Type B pancreatic cell (in vitro differentiated cells): ENCODE measurements around the gene TMEM184B. TPM values are rescaled to one million over a fixed set of nuclear protein-coding genes. Genes with fewer than 3 reads are reported as not detected.
"Not testable (repeated sequence)": the region's sequence is repeated elsewhere in the genome, so short reads cannot be mapped to it uniquely, and the experiment has no call there.

Experiments used
- DNase-seq: peaks from one replicate; pipeline ENCODE4 v3.0.0; 2021; ENCODE audit warnings: mixed read lengths; ENCODE audit not compliant: unreplicated experiment; ENCODE audit errors: extremely low spot score
- H3K27ac Mint-ChIP-seq: 2 replicates; pipeline ENCODE4 v1.8.0; 2021; ENCODE audit warnings: mild to moderate bottlenecking, mixed read lengths
- H3K27me3 Mint-ChIP-seq: 2 replicates; pipeline ENCODE4 v1.8.0; 2021; ENCODE audit warnings: mixed read lengths
- H3K36me3 Mint-ChIP-seq: 2 replicates; pipeline ENCODE4 v1.8.0; 2021; ENCODE audit warnings: mixed read lengths
- H3K4me1 Mint-ChIP-seq: one replicate; pipeline ENCODE4 v1.8.0; 2021; ENCODE audit warnings: mixed read lengths; ENCODE audit not compliant: unreplicated experiment
- H3K4me3 Mint-ChIP-seq: 2 replicates; pipeline ENCODE4 v1.8.0; 2021; ENCODE audit warnings: mild to moderate bottlenecking, mixed read lengths
- H3K9me3 Mint-ChIP-seq: 2 replicates; pipeline ENCODE4 v1.8.0; 2021; ENCODE audit warnings: mixed read lengths
- total RNA-seq: library from RNA; stranded (reverse); gene quantifications from 2 replicates; pipeline ENCODE4 v1.2.1, GENCODE V29; 2021; ENCODE audit warnings: low replicate concordance
- TF ChIP-seq, protein P1 (sequence below): fragments of 200-600 bp; sonication (generic); conservative IDR thresholded peaks from 2 replicates; pipeline ENCODE4 v1.5.0; 2021; ENCODE audit warnings: antibody characterized with exemption, mild to moderate bottlenecking

The TMEM184B gene
- total RNA-seq, 1 donor from 2014 or later, result 66.7 TPM

DNA sequence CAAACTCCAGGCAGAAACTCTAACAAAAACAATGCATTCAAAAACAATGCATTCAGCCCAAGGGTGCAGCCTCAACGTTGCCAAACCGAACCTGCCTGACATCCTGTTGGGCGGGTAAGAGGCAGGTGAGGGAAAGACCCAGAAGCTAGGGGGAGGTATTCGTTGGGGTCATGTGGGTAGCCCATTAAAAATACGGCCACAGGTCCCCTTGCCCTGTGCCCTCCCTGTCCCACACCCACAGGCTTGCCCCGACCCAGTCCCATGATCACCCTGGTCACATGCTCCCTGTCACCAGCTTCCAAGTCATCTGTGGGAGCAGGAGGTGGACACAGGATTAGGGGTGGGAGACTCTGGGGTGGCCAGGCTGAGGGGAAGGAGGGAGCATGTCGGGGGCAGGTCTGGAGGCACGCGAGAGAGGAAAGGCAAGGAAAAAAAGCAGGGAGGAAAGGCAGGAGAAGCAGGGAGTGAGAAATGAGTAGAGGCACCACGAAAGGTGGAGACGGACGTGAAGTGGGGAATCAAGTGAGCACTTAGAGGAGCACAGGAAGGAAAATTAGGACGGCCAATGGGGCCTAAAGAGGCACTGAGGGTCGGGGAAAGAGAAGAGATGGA is 91.9 kb downstream of the TMEM184B start:
- peak overlapping the region; percentile 100 for H3K27ac Mint-ChIP-seq
- no peak for DNase-seq
- H3K9me3 Mint-ChIP-seq, result peaks cover 3% of the 10 kb centered on the region
- peaks cover 3% of the 10 kb centered on the region for H3K36me3 Mint-ChIP-seq
- peaks cover 30% of the 10 kb centered on the region for H3K4me1 Mint-ChIP-seq
- TF ChIP-seq, protein P1, sequence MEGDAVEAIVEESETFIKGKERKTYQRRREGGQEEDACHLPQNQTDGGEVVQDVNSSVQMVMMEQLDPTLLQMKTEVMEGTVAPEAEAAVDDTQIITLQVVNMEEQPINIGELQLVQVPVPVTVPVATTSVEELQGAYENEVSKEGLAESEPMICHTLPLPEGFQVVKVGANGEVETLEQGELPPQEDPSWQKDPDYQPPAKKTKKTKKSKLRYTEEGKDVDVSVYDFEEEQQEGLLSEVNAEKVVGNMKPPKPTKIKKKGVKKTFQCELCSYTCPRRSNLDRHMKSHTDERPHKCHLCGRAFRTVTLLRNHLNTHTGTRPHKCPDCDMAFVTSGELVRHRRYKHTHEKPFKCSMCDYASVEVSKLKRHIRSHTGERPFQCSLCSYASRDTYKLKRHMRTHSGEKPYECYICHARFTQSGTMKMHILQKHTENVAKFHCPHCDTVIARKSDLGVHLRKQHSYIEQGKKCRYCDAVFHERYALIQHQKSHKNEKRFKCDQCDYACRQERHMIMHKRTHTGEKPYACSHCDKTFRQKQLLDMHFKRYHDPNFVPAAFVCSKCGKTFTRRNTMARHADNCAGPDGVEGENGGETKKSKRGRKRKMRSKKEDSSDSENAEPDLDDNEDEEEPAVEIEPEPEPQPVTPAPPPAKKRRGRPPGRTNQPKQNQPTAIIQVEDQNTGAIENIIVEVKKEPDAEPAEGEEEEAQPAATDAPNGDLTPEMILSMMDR, result no peak
- H3K27me3 Mint-ChIP-seq, result no peaks in the 10 kb centered on the region
- H3K4me3 Mint-ChIP-seq, result peak overlapping the region; percentile 96

DNA sequence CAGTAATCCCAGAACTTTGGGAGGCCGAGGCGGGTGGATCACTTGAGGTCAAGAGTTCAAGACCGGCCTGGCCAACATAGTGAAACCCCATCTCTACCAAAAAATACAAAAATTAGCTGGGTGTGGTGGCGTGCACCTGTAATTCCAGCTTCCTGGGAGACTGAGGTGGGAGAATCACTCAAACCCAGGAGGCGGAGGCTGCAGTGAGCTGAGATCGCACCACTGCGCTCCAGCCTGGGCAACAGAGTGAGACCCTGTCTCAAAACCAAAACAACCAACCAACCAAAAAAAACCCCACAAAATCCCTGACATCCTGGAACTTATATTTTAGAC is 94.2 kb downstream of the TMEM184B start:
- peaks cover 34% of the 10 kb centered on the region for H3K4me1 Mint-ChIP-seq
- H3K27ac Mint-ChIP-seq, result peak overlapping the region; percentile 100
- not testable (repeated sequence) for DNase-seq, H3K27me3 Mint-ChIP-seq, H3K4me3 Mint-ChIP-seq, H3K9me3 Mint-ChIP-seq, H3K36me3 Mint-ChIP-seq

DNA sequence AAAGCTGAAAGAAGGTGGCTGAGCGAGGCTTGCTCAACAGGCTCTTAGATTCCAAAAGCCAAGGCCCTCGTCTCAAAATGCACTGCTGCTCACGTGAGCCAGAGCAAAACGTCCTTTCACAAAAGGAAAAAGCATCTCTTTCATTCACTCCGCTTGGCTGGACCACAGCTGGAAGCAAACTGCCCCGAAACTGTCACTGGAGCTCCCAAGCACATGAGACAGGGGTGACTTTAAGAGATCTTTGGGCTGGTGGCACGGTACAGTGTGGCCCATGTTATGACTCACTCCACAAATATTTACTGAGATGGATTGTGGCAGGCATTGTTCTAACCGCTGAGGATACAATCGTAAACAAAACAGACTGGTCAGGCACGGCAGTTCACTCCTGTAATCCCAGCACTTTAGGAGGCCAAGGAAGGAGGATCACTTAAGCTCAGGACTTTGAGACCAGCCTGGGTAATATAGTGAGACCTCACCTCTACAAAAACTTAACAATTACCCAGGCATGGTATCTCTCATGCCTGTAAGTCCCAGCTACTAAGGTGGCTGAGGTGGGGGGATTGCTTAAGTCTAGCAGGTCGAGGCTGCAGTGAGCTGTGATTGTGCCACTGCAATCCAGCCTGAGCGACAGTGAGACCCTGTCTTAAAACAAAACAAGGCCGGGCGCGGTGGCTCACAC is 94.7 kb downstream of the TMEM184B start:
- DNase-seq, result no peak
- Mint-ChIP-seq H3K27me3 (no peaks in the 10 kb centered on the region), H3K36me3 (peaks cover 3% of the 10 kb centered on the region), H3K27ac (peak overlapping the region; percentile 100), H3K4me1 (peaks cover 34% of the 10 kb centered on the region), H3K4me3 (peak overlapping the region; percentile 71), H3K9me3 (peaks cover 3% of the 10 kb centered on the region)
- TF ChIP-seq, protein P1, result no peak

DNA sequence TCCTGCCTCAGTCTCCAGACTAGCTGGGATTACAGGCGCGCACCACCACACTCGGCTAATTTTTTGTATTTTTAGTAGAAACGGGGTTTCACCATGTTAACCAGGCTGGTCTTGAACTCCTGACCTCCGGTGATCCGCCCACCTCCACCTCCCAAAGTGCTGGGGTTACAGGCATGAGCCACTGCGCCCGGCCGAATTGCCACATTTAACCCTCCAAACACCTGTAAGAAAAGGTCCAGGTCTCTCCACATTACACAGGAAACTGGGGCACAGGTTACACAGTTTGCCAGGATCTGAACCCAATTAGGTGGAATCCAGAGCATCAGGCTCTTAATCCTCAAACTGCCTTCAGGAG is 95.3 kb downstream of the TMEM184B start:
- Mint-ChIP-seq H3K4me3 (peak overlapping the region; percentile 71), H3K27ac (peak overlapping the region; percentile 100), H3K4me1 (peaks cover 34% of the 10 kb centered on the region)
- not testable (repeated sequence) for H3K36me3 Mint-ChIP-seq, DNase-seq, H3K27me3 Mint-ChIP-seq, H3K9me3 Mint-ChIP-seq

DNA sequence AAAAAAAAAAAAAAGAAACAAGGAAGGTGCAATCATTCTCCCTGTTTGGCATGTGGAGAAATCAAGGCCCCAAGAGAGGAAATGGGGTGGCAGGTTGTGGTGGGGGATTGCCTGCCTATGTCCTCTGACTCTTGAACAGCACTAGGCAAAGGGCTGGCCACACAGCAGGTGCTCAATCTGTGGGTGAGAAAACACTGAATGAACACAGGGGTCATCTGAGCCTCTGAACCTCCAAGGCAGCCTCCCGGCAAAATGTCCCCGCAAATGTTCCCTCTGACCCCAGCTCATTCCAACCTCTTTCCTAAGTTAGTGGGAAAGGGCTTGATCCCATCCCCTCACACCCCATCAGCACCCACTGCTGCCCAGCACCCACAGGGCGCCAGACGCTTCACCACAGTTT is 95.8 kb downstream of the TMEM184B start:
- H3K36me3 Mint-ChIP-seq, result peaks cover 4% of the 10 kb centered on the region
- H3K4me1 Mint-ChIP-seq, result peaks cover 35% of the 10 kb centered on the region
- TF ChIP-seq, protein P1, result no peak

DNA sequence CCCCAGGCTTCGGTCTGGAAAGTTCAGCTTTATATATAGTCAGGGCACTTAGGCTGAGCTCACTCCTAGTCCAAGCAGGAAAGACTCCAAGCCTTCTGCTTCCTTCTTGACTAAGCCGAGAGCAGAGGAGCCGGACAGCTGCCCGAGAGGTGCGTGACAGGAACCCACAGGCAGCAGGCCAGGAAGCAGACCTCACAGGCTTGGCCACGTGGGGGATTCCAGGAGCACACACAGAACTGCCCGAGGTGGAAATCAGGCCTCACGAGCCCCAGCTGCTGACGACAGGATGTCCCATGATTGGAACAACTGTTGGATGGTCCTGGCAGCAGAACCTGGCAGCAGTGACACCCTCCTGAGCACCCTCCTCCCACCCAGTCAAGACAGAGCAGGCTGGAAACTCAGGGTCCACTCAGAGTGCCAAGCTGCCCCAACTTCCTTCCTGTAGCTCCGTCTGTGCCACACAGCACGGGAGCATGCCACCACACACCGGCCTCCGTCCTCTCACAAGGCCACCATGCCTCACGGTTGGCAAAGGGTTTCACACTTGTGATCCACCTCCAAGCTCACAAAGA is 96.6 kb downstream of the TMEM184B start:
- no peak overlapping the region for H3K4me3 Mint-ChIP-seq
- TF ChIP-seq, protein P1, result no peak
- peaks cover 7% of the 10 kb centered on the region for H3K36me3 Mint-ChIP-seq
- H3K27ac Mint-ChIP-seq, result peak overlapping the region; percentile 100
- peaks cover 36% of the 10 kb centered on the region for H3K4me1 Mint-ChIP-seq
- peaks cover 3% of the 10 kb centered on the region for H3K9me3 Mint-ChIP-seq
- no peak for DNase-seq
- H3K27me3 Mint-ChIP-seq, result no peaks in the 10 kb centered on the region

More for the DNA sequence above, 95.8 kb downstream of the TMEM184B start:
- DNase-seq, result no peak
- Mint-ChIP-seq H3K9me3 (peaks cover 3% of the 10 kb centered on the region), H3K4me3 (no peak overlapping the region), H3K27me3 (no peaks in the 10 kb centered on the region), H3K27ac (peak overlapping the region; percentile 100)
